AG04450 (cell line): ENCODE results near the gene FYN. TPM values are rescaled to one million over a fixed set of nuclear protein-coding genes. Genes with fewer than 3 reads are reported as not detected.
"Not testable (repeated sequence)": the region's sequence is repeated elsewhere in the genome, so short reads cannot be mapped to it uniquely, and the experiment has no call there.

Experiments used
- CTCF ChIA-PET: fragments of 300-600, 350-600 bp; formaldehyde crosslinking; extraction: SDS; loops from one replicate; lab custom pipeline; 2022; ENCODE audit warnings: antibody characterized with exemption, inconsistent platforms; lab: Charles Lee
- POLR2A ChIA-PET: fragments of 350-600 bp; formaldehyde crosslinking; extraction: SDS; loops from one replicate; lab custom pipeline; 2021; ENCODE audit warnings: antibody characterized with exemption, inconsistent platforms; lab: Yijun Ruan, JAX
- DNase-seq: peaks from one replicate; pipeline ENCODE4 v3.0.0-alpha.2; 2011; ENCODE audit warnings: low read depth, low spot score
- H3K27ac ChIP-seq: one replicate; pipeline ENCODE4 v1.5.1; 2012; ENCODE audit warnings: low read depth, low read length, control low read depth
- H3K27me3 ChIP-seq: one replicate; pipeline ENCODE4 v1.6.0; 2012; ENCODE audit warnings: low read length; ENCODE audit not compliant: control insufficient read depth, insufficient read depth
- H3K4me3 ChIP-seq: 2 replicates; pipeline ENCODE4 v1.5.1; 2011; ENCODE audit warnings: mild to moderate bottlenecking, low read depth, low read length, control low read depth
- H3K9me3 ChIP-seq: 2 replicates; pipeline ENCODE4 v1.5.1; 2012; ENCODE audit warnings: low read length; ENCODE audit not compliant: control insufficient read depth, insufficient read depth
- CTCF ChIP-seq: IDR thresholded peaks from 2 replicates; pipeline ENCODE4 v1.5.1; 2011; ENCODE audit warnings: low read depth, low read length, control low read depth, inconsistent platforms
- polyA plus RNA-seq: library from polyadenylated mRNA; depleted of rRNA; stranded (reverse); fragments of >200 nt; gene quantifications from 2 replicates; pipeline ENCODE4 v1.2.3, GENCODE V29; 2011

FYN gene
- polyA plus RNA-seq, 1 experiment = 29.0 TPM

DNA sequence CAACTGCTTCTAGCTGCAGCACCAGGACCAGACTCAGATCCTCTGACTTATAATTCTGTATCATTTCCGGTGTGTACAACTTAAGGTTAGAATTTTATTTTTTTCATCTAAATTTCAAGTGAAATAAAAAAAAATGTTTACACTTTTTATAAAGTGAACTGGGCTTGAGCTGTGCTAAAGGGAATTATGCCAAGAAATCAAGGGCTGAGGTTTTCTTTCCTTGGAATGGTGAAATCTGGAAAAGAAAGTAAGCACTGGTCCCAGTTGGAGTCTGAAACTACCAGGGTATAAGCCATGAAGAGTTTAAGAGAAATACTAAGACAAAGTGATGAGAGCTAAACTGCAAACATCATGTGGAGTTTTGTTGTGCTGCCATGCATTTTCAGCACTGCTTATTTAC lies 21.7 kb upstream of the FYN start:
- CTCF ChIA-PET = no interaction called here

GRCh38 chr6:111894272-111894671 lies 21.0 kb upstream of the FYN start:
- TF ChIP-seq CTCF = no peak
- H3K4me3 ChIP-seq = no peak overlapping the region
- H3K27ac ChIP-seq = no peak overlapping the region
- POLR2A ChIA-PET = no interaction called here
- peaks cover 2% of the 10 kb centered on the region for H3K27me3 ChIP-seq
- H3K9me3 ChIP-seq = no peaks in the 10 kb centered on the region
- CTCF ChIA-PET = no interaction called here
- DNase-seq = no peak

More for the DNA sequence above, 21.7 kb upstream of the FYN start:
- Histone ChIP-seq H3K9me3 (no peaks in the 10 kb centered on the region), H3K27ac (no peak overlapping the region), H3K27me3 (peaks cover 2% of the 10 kb centered on the region), H3K4me3 (no peak overlapping the region)
- POLR2A ChIA-PET = no interaction called here
- no peak for DNase-seq
- no peak for TF ChIP-seq CTCF

- TF ChIP-seq CTCF = no peak
- no peaks in the 10 kb centered on the region for H3K27me3 ChIP-seq
- H3K9me3 ChIP-seq = no peaks in the 10 kb centered on the region
- H3K4me3 ChIP-seq = no peak overlapping the region
- no peak for DNase-seq
- CTCF ChIA-PET = no interaction called here
- POLR2A ChIA-PET = no interaction called here
- no peak overlapping the region for H3K27ac ChIP-seq
These were observed 19.2 kb upstream of the FYN start for GRCh38 chr6:111892431-111892830.

GRCh38 chr6:111890988-111891387 lies 17.7 kb upstream of the FYN start:
- DNase-seq = no peak
- CTCF ChIA-PET = no interaction called here
- Histone ChIP-seq H3K27ac (no peak overlapping the region), H3K4me3 (no peak overlapping the region), H3K9me3 (no peaks in the 10 kb centered on the region), H3K27me3 (no peaks in the 10 kb centered on the region)
- POLR2A ChIA-PET = no interaction called here
- TF ChIP-seq CTCF = no peak

DNA sequence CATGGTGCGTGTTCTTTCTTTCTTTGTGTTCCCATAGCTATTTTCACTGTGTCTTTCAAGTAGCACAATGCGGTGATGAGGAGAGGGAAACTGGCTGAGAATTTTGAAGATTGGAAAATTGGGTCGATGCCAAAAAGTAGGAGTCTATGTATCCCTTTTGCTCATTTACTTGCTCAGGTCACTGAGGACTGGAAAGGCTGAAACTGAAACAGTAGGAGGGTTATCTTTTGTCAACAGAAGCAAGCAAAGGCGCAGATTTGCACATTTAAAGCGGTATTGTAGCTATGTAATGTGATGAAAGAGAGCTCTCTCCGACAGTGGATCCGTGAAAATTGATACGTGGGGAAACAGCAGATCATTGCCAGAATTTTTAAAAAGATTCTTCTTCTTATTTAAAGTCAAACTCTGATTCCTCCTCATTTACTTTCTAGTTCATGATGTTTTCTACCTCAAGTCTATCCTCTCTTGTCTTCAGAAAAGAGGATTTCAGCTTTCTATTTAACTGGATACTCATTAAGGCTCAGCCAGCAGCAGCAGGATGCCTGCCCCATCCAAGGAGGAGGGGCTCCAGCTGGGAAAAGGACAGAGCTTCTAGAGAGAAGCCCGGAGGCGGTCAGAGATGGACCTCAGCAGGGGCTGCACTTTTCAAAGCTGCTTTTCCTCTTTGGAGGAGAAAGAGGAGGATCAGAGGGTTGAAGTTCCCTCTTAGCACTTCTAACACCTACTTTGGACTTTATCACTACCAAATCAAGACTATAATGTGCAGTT lies 15.9 kb upstream of the FYN start:
- ChIA-PET POLR2A (no interaction called here), CTCF (interaction anchor here (0.8 to 1.3 kb wide), 3 partner anchors 101 to 179 kb away, joined by 3 to 4 read pairs (median 3); no protein-coding TSS in a partner anchor)
- DNase-seq = no peak
- Histone ChIP-seq H3K27me3 (no peaks in the 10 kb centered on the region), H3K4me3 (no peak overlapping the region), H3K9me3 (no peaks in the 10 kb centered on the region), H3K27ac (no peak overlapping the region)
- no peak for TF ChIP-seq CTCF

DNA sequence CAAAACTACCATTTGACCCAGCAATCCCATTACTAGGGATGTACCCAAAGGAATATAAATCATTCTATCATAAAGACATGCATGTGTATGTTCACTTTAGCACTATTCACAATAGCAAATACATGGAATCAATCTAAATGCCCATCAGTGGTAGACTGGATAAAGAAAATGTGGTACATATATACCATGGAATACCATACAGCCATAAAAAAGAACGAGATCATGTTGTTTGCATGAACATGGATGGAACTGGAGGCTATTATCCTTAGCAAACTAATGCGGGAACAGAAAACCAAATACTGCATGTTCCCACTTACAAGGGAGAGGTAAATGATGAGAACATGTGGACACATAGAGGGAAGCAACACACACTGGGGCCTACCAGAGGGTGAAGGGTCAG lies 13.5 kb upstream of the FYN start:
- H3K4me3 ChIP-seq, H3K27ac ChIP-seq, POLR2A ChIA-PET, DNase-seq, H3K27me3 ChIP-seq, H3K9me3 ChIP-seq, CTCF ChIA-PET: not testable (repeated sequence)
